Kidney tubule cell (primary cell): ENCODE measurements around the gene FXYD3.
"Not testable (repeated sequence)": the region's sequence is repeated elsewhere in the genome, so short reads cannot be mapped to it uniquely, and the experiment has no call there.

Source experiments
- DNase-seq: peaks from one replicate; pipeline ENCODE4 v3.0.0-alpha.2; 2018; ENCODE audit warnings: low spot score

FXYD3 gene

DNA sequence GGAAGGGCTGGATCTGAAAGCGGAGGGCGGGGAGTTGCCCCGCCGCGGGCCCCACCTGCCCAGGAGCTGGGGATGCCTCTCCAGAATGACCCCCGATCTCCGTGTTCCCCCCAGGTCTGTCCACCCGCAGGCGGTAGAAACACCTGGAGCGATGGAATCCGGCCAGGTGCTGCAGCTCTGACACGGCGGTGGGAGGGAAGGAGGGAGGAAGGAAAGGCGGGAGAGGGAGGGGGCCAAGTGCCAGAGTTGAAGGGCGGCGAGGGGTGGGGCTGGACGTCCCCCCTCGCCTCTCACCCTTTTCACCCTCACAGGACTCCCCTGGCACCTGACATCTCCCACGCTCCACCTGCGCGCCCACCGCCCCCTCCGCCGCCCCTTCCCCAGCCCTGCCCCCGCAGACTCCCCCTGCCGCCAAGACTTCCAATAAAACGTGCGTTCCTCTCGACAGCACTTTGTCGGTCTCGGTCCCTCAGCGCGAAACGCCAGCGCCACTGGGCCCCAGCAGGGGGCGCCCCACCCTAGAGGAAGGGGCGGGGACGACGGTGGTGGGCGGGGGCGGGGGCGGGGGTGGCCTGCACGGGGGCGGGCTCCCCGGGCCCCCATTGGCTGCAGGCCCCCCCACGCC is 27.1 kb downstream of the FXYD3 start:
- DNase-seq = peak; percentile 42

DNA sequence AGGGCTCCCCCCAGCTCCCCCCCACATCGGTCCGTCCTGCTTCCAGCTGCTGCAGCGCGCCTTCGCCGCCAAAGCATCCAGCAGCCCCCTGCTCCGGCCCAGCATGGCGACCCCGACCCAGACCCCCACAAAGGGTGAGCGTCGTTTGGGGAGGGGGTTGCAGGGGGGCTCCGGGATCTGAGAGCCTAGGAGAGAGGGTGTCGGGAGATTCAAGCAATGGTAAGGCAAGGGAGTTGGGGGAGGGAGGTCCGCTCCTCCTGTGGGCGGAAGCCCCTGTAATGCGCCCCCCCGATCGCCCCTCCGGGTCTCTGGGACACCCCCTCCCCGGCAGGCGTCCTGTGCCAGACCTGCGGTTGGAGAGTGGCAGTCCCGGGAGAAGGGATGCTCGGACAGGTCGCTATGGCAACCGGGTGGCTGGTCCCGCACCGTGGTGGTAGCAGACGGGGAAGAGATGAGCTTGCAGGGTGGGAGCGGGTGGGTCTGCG is 27.6 kb downstream of the FXYD3 start, which contains the start of gene FXYD7:
TSS of gene FXYD7 (plus strand) at position 25 of the 485 bp plus-strand sequence. CDS start at position 104, 79 bp downstream.
- no peak for DNase-seq

GRCh38 chr19:35143818-35144217 is 28.2 kb downstream of the FXYD3 start:
- DNase-seq = no peak

GRCh38 chr19:35144259-35144599 is 28.6 kb downstream of the FXYD3 start:
- no peak for DNase-seq

GRCh38 chr19:35144600-35145436 is 29.2 kb downstream of the FXYD3 start:
- peak; percentile 92 for DNase-seq

- DNase-seq = no peak
These were observed 31.3 kb downstream of the FXYD3 start for GRCh38 chr19:35146746-35147459.

DNA sequence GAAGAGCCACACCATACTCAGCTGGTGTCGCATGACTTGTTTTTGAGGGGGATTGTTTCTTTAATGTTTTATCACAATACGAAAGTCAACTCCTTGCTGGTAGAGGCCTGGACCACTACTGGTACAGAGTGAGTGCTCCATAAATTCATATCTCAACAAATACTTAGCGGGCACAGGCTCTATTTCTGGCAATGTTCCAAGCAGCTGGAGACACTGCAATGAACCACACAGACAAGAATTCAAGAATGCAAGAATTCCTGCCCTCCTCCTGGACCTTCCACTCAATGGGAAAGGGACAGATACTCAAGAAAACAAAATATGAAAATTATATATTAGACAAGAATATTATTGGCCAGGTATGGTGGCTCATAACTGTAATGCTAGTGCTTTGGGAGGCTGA is 33.8 kb downstream of the FXYD3 start:
- DNase-seq = no peak

GRCh38 chr19:35150445-35150844 is 34.8 kb downstream of the FXYD3 start:
- no peak for DNase-seq

DNA sequence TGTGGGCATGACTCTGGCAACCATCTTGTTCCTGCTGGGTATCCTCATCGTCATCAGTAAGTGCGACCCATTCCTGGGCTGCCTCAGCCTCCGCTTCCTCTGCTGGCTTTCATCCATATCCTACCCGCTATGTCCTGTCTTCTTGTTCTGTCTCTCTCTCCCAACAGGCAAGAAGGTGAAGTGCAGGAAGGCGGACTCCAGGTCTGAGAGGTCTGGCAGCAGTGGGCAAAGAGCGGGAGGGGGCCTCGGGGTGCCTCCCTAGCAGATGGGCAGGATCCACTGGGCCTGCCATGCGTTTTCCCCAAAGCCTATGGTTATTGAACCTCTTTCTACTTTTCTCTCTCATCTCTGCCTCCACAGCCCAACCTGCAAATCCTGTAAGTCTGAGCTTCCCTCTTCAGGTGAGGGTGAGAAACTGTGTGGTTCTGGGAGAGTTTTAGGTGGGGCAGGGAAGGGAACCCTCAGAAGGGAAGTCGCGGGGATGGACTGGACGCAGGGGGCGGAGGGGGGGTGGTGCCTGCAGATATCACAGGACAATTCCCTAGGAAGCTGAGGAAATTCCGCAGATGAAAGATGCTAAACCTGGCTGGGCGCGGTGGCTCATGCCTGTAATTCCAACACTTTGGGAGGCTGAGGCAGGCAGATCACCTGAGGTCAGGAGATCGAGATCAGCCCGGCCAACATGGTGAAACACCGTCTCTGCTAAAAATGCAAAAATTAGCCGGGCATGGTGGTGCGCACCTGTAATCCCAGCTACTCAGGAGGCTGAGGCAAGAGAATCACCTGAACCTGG is 35.8 kb downstream of the FXYD3 start:
- no peak for DNase-seq

DNA sequence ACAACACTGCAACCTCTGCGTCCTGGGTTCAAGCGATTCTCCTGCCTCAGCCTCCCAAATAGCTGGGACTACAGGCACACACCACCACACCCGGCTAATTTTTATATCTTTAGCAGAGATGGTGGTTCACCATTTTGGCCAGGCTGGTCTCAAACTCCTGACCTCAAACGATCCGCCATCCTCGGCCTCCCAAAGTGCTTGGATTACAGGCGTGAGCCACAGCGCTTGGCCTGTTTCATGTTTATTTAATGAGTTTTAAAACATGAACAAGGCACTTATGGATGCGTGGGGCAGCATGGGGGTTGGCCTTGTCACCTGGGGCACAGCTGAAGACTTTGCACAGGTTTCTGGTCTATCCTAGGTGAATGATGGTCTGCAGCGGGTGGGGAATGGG is 37.5 kb downstream of the FXYD3 start:
- not testable (repeated sequence) for DNase-seq

DNA sequence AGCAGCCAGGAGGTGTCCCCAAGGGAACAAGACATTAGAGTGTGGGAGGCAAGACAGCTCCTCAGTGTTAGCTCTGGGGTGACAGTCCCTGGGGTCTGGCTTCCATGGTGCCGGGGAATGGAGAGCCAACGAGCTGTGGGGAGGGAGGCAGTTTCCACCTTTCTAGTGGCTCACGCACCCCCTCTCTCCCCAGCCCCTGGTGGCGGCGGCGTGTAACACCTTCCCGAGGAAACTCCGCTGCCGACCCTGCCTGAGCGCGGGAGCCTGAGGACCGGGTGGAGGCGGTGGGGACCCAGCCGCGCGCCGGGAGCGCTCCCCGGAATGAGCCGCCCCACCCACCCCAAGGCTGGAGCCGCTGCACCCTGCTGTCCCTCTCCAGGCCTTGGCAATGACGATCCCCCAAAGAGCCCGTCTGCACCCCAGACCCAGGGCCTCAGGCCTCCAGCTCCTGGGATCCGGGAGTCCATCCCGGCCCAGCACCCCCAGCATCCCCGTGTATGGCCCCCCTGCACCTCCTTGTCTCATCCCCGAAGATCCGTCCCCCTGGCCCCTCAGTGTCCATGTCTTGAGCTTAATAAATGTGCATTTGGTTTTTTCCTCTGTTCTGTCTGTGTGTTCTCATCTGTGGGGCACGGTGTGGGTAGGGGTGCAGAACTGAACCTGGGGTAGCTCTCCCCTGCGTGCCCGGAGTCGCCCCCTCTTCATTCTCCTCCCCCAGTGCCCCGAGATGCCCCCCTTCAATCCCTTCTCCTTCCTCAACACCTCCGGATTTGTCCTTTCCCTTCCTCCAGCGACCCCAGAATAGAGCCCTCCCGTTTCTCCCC is 38.3 kb downstream of the FXYD3 start:
- DNase-seq = peak; percentile 53

GRCh38 chr19:35154525-35155406 is 39.1 kb downstream of the FXYD3 start, which contains the start of gene FXYD5:
FXYD5 (plus strand) TSS chr19:35154735; CDS start chr19:35155551, 816 bp downstream.
- peak; percentile 80 for DNase-seq

- DNase-seq = no peak
These were observed 39.8 kb downstream of the FXYD3 start for GRCh38 chr19:35155441-35155840.

DNA sequence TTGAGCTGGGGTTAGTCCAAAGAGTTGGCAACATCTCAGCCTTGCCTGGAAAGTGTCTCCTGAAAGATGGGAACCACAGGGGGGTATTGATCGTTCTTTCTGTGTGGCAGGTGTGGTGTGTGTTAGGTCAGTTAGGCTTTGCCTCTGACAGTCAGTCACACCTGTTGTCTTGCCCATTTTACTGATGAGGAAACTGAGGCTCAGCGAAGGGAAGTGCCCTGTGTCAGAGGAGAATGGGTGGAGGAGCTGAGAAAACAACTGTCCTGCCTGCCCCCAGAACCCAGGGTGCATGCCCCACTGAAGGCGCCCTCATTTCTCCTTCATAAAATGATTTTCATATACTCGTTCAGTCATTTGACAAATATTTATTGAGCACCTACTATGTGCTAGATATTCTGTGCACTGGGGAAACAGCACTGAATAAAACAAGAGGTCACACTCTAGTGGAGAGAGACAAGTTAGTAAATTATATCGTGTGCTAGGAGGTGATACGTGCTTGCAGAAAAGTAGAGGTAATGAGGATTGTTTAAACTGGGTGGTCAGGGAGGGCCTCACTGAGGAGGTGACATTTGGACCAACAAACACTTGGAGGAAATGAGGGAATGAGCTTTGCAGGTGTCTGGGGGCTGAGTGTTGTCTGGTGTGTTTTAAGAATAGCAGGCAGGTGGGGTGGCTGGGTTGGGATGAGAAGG is 40.5 kb downstream of the FXYD3 start:
- no peak for DNase-seq

DNA sequence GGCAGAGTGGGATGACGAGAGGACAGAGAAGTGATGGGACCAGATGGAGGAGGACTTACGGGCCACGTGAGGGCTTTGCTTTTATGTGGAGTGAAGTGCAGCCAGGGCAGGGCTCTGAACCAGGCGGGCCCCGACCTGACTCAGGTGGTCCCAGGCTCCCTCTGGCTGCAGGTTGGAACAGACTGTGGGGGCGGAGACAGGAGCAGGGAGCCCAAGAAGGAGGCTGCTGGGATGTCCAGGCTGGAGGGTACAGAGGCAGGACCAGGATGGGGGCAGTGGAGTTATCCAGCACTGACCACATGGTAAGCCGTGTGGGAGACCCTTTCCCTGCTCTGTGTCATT is 41.0 kb downstream of the FXYD3 start:
- no peak for DNase-seq

DNA sequence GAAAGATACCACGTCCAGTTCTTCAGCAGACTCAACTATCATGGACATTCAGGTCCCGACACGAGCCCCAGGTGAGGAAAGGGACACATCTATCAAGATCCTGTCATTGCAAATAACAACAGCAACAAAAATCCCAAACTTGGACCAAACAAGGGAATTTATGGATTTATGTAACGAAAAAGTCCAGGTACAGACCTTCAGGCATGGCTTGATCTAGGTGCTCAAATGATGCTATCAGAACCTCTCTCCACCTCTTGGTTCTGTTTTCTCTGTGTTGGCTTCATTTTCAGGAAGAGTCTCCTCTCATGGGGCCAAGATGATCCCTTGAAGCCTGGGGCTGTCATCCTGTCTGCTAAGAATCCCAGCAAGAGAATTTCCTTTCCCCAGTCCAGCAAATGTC is 41.8 kb downstream of the FXYD3 start:
- no peak for DNase-seq

GRCh38 chr19:35159606-35160005 is 44.0 kb downstream of the FXYD3 start:
- DNase-seq = no peak

DNA sequence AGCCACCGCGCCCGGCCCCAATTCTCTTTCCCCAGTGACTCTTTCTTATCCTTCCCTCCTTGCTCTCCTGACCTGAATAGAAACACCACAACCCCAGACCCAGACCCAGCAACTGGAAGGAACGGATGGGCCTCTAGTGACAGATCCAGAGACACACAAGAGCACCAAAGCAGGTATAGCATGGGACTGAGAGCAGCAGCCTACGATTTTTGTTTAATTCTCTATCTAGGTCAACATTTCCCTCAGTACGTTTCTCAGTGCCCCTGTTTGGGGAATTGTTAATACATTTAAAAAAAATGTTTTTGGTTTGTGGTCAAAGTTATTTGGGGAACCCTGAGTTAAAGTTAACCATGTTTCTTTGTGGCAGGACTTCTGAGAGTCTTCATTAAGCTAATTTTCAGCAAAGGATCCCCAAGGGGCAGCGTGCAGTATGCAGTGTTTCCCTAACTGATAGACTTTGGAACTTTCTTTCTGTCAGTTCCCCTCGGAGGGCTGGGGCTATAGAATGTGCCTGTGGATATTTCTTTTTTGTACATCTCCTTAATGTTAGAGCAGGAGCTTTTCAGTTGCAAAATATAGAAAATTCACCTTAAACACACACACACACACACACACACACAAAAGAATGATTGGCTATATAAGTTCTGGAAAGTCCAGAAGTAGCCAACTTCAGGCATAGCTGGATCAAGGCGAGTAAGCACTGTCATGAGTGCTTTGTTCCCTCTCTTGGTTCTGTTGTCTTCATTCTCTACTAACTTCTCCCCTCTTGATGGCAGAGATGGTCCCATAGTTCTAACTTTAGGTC is 45.2 kb downstream of the FXYD3 start:
- no peak for DNase-seq

DNA sequence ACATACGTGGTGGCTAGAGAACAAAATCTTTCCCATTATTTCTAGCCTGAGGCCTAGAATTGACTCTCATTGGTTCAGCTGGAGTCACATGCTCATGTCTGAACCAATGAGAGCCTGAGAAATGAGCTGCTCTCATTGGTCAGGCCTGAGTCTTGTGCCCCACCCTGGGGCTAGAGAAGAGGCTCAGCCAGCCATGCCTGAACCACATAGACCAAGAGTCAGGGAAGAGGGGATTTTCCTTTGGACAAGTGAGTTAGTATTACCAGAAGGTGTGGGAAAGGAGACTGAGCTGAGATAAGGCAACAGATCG is 45.8 kb downstream of the FXYD3 start:
- DNase-seq = no peak
